Keratinocyte (primary cell): ENCODE results near the gene GLT6D1. TPM values are rescaled to one million over a fixed set of nuclear protein-coding genes. Genes with fewer than 3 reads are reported as not detected.

Source experiments
- DNase-seq: peaks from one replicate; pipeline ENCODE4 v3.0.0-alpha.2; 2011; ENCODE audit warnings: low read depth, missing footprints, low spot score
- FAIRE-seq: peaks from 2 replicates; lab custom pipeline; 2011; peaks lifted over from hg19 to GRCh38; lab: Jason Lieb, UNC
- H2AFZ ChIP-seq: 2 replicates; pipeline ENCODE4 v1.6.0; 2012; ENCODE audit warnings: low read length, control low read depth, inconsistent platforms; ENCODE audit not compliant: control insufficient read depth
- H3K27ac ChIP-seq: 2 replicates; pipeline ENCODE4 v1.5.1; 2011; ENCODE audit warnings: low read length; ENCODE audit not compliant: control insufficient read depth, insufficient read depth
- H3K27me3 ChIP-seq: 3 replicates; pipeline ENCODE4 v1.6.0; 2011; ENCODE audit warnings: low read length; ENCODE audit not compliant: control insufficient read depth, insufficient read depth; ENCODE audit errors: extremely low read depth
- H3K36me3 ChIP-seq, 2 experiments: 2 replicates in 1 of 2; 3 replicates in 1 of 2; pipeline ENCODE4 v1.5.1; 2011; ENCODE audit warnings: low read length in 2 of 2, mild to moderate bottlenecking in 1 of 2; ENCODE audit not compliant: control insufficient read depth in 2 of 2, insufficient read depth in 2 of 2; ENCODE audit errors: extremely low read depth in 1 of 2
- H3K4me1 ChIP-seq: 3 replicates; pipeline ENCODE4 v1.5.1; 2011; ENCODE audit warnings: low read length; ENCODE audit not compliant: control insufficient read depth, insufficient read depth; ENCODE audit errors: extremely low read depth
- H3K4me2 ChIP-seq: 3 replicates; pipeline ENCODE4 v1.6.0; 2011; ENCODE audit warnings: low read depth, low read length; ENCODE audit not compliant: control insufficient read depth, insufficient read depth; ENCODE audit errors: extremely low read depth
- H3K4me3 ChIP-seq, 3 experiments: fragments of 200-600 bp in 1 of 3; sonication (generic) in 1 of 3; 2 replicates in 2 of 3; 3 replicates in 1 of 3; pipeline ENCODE4 v1.5.1; 2011 to 2016; ENCODE audit warnings: low read length in 3 of 3, mild to moderate bottlenecking in 3 of 3, control low read depth in 2 of 3, inconsistent platforms in 1 of 3, low read depth in 1 of 3, mixed read lengths in 1 of 3, mixed run types in 1 of 3, moderate library complexity in 1 of 3; ENCODE audit not compliant: control insufficient read depth in 2 of 3, insufficient read depth in 2 of 3; ENCODE audit errors: extremely low read depth in 1 of 3
- H3K79me2 ChIP-seq: 2 replicates; pipeline ENCODE4 v1.6.0; 2012; ENCODE audit warnings: low read length; ENCODE audit not compliant: control insufficient read depth, insufficient read depth
- H3K9ac ChIP-seq: 3 replicates; pipeline ENCODE4 v1.6.0; 2011; ENCODE audit warnings: low read length; ENCODE audit not compliant: control insufficient read depth, insufficient read depth; ENCODE audit errors: extremely low read depth
- H3K9me1 ChIP-seq: 3 replicates; pipeline ENCODE4 v1.6.0; 2011; ENCODE audit warnings: low read length; ENCODE audit not compliant: control insufficient read depth, insufficient read depth; ENCODE audit errors: extremely low read depth
- H3K9me3 ChIP-seq: 2 replicates; pipeline ENCODE4 v1.5.1; 2012; ENCODE audit warnings: low read depth, low read length; ENCODE audit not compliant: control insufficient read depth
- H4K20me1 ChIP-seq: 3 replicates; pipeline ENCODE4 v1.6.0; 2011; ENCODE audit warnings: low read length; ENCODE audit not compliant: control insufficient read depth, insufficient read depth; ENCODE audit errors: extremely low read depth
- EZH2 ChIP-seq: IDR thresholded peaks from one replicate; pipeline ENCODE4 v1.6.1; 2012; ENCODE audit warnings: inconsistent platforms, mild to moderate bottlenecking, low read length, moderate library complexity
- dilution Hi-C: fragments of 300-500 bp; cut with MboI; formaldehyde crosslinking; loops from one replicate; pipeline ENCODE4 v1.7.0; 2020; ENCODE audit warnings: low sequenced_read_pairs; ENCODE audit not compliant: extremely low pct_ligation_motif_present
- polyA plus RNA-seq, 5 experiments: library from polyadenylated mRNA; depleted of rRNA in 3 of 5; stranded (reverse) in 3 of 5; stranded (forward) in 1 of 5; unstranded in 1 of 5; fragments of >200 nt; gene quantifications; 1 replicate in 1 of 5; 2 replicates in 3 of 5; 3 replicates in 1 of 5; pipeline versions ENCODE4 v1.2.1 to v1.2.3, GENCODE V29; 2011 to 2012; ENCODE audit warnings: missing spikeins in 2 of 5, low read depth in 1 of 5, low replicate concordance in 1 of 5
- TF ChIP-seq, protein P1 (sequence below), 3 experiments: IDR thresholded peaks in 1 of 3; conservative IDR thresholded peaks in 1 of 3; optimal IDR thresholded peaks in 1 of 3; 2 replicates in 2 of 3; 3 replicates in 1 of 3; pipeline versions ENCODE3 to v1.5.1; 2011; ENCODE audit warnings: low read length in 3 of 3, mild to moderate bottlenecking in 3 of 3, moderate library complexity in 2 of 3, control low read depth in 1 of 3, inconsistent platforms in 1 of 3; ENCODE audit not compliant: insufficient read depth in 2 of 3; ENCODE audit errors: extremely low read depth in 1 of 3

GLT6D1 gene
- polyA plus RNA-seq, 1 donor (not counting 4 experiments of a cell fraction or from before 2014, with no cell fraction given) = not detected

DNA sequence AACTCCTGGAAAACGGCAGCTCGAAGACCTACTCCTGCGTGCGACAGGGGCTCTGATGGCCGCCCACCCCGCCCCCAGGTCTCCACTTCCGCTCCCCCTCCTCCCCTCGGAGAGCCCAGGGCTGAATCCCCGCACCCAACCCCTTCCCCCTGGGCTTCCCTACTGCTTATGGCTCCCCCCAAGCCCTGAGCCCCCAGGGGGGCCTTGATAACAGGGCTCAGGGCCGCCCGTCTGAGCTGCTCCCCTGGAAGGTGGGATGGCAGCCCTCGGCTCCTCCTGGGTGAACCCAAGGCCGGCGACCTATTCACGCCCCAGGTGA, 30.4 kb downstream of the GLT6D1 start:
- no peaks in the 10 kb centered on the region for H3K36me3 ChIP-seq
- DNase-seq = no peak
- no peak overlapping the region for H3K4me3 ChIP-seq
- H3K79me2 ChIP-seq = no peaks in the 10 kb centered on the region
- H3K4me2 ChIP-seq = no peak overlapping the region
- no peak overlapping the region for H3K27ac ChIP-seq
- no peaks in the 10 kb centered on the region for H3K27me3 ChIP-seq
- H3K9ac ChIP-seq = no peak overlapping the region
- no peaks in the 10 kb centered on the region for H3K9me3 ChIP-seq
- no peak for FAIRE-seq
- H4K20me1 ChIP-seq = no peaks in the 10 kb centered on the region
- no peaks in the 10 kb centered on the region for H3K4me1 ChIP-seq
- no peaks in the 10 kb centered on the region for H3K9me1 ChIP-seq
- dilution Hi-C loops = no loop called here
- no peak for TF ChIP-seq EZH2
- TF ChIP-seq, protein P1, sequence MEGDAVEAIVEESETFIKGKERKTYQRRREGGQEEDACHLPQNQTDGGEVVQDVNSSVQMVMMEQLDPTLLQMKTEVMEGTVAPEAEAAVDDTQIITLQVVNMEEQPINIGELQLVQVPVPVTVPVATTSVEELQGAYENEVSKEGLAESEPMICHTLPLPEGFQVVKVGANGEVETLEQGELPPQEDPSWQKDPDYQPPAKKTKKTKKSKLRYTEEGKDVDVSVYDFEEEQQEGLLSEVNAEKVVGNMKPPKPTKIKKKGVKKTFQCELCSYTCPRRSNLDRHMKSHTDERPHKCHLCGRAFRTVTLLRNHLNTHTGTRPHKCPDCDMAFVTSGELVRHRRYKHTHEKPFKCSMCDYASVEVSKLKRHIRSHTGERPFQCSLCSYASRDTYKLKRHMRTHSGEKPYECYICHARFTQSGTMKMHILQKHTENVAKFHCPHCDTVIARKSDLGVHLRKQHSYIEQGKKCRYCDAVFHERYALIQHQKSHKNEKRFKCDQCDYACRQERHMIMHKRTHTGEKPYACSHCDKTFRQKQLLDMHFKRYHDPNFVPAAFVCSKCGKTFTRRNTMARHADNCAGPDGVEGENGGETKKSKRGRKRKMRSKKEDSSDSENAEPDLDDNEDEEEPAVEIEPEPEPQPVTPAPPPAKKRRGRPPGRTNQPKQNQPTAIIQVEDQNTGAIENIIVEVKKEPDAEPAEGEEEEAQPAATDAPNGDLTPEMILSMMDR (optimal IDR thresholded peaks at IDR 0.05 in 1 of 3, IDR thresholded peaks at IDR 0.05 in 1 of 3, conservative IDR thresholded peaks at IDR 0.05 in 1 of 3; ENCODE audit: extremely low read depth in 1 of 3, insufficient read depth in 2 of 3, low read length in 3 of 3) = no peak
- H2AFZ ChIP-seq = no peak overlapping the region

DNA sequence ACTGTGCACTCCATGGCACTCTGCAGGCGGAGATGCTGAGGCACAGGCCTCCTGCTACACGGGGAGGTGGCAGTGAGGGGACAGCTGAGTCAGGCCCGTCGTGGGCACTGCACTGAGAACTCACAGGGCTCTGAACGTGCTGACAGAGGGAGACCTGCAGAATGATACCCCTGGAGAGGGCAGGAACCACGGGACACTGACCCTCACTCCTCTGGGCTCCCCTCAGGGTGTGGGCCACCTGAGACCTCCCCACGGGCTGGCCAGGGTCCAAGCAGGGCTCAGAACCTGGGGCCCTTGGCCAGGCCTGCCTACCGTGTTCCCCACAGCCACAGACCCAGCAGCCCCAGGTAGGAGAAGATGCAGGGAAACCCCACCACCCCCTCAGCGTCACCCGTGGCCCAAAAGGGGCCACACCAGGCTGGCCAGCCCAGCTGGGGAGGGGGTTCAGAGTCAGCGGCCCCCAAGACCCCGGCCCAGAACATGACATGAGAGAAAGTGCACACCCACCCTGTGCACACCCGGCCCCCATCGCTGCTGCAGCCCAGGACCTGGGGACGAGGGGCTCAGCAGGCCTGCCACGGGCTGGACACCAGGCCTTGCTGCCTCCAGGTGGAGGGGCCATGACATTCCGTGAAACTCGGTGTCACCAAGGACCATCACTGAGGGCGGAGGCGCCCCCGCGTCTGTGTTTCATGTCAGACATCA, 30.9 kb downstream of the GLT6D1 start:
- H3K79me2 ChIP-seq = no peaks in the 10 kb centered on the region
- FAIRE-seq (no peak), DNase-seq (no peak)
- H3K4me1 ChIP-seq = no peaks in the 10 kb centered on the region
- no peak overlapping the region for H3K4me3 ChIP-seq
- H2AFZ ChIP-seq = no peak overlapping the region
- H3K36me3 ChIP-seq = no peaks in the 10 kb centered on the region
- no peaks in the 10 kb centered on the region for H3K27me3 ChIP-seq
- no peak overlapping the region for H3K9ac ChIP-seq
- dilution Hi-C loops = no loop called here
- no peaks in the 10 kb centered on the region for H4K20me1 ChIP-seq
- H3K9me1 ChIP-seq = no peaks in the 10 kb centered on the region
- no peaks in the 10 kb centered on the region for H3K9me3 ChIP-seq
- H3K27ac ChIP-seq = no peak overlapping the region
- H3K4me2 ChIP-seq = no peak overlapping the region
- TF ChIP-seq EZH2 = no peak
- TF ChIP-seq, protein P1 (optimal IDR thresholded peaks at IDR 0.05 in 1 of 3, IDR thresholded peaks at IDR 0.05 in 1 of 3, conservative IDR thresholded peaks at IDR 0.05 in 1 of 3; ENCODE audit: extremely low read depth in 1 of 3, insufficient read depth in 2 of 3, low read length in 3 of 3) = no peak
